ENCODE results near the gene AFG1L.

GRCh38 chr6:108568551-108569305, 273.9 kb downstream of the AFG1L start:
- no peak for TF ChIP-seq CREB1 (CRISPR knock-in tag; IDR thresholded peaks at IDR 0.05; ENCODE audit: low read depth)
- no peak for TF ChIP-seq REST (IDR thresholded peaks at IDR 0.05; ENCODE audit: unreplicated experiment)
- TF ChIP-seq CTCF (conservative IDR thresholded peaks at IDR 0.05; ENCODE audit: low read depth in 2 of 2): no peak
- TF ChIP-seq NANOG (IDR thresholded peaks at IDR 0.05; ENCODE audit: borderline replicate concordance): no peak
- TF ChIP-seq POLR2AphosphoS5 (IDR thresholded peaks at IDR 0.05; ENCODE audit: low read depth): no peak
- TF ChIP-seq EZH2 (IDR thresholded peaks at IDR 0.05; ENCODE audit: low read depth, unreplicated experiment): no peak
- no peak for TF ChIP-seq JUNB (IDR thresholded peaks at IDR 0.05; ENCODE audit: unreplicated experiment)
- no peak for TF ChIP-seq EZH2phosphoT487 (IDR thresholded peaks at IDR 0.05; ENCODE audit: unreplicated experiment)
- TF ChIP-seq STAT1 (IDR thresholded peaks at IDR 0.05; ENCODE audit: unreplicated experiment): no peak
- no peak for TF ChIP-seq ETS1 (IDR thresholded peaks at IDR 0.05)
- TF ChIP-seq ZNF114 (CRISPR knock-in tag; IDR thresholded peaks at IDR 0.05): no peak
- TF ChIP-seq ZNF331 (CRISPR knock-in tag; IDR thresholded peaks at IDR 0.05; ENCODE audit: low read depth): no peak

Measured in GM23338 (cell line).